ENCODE measurements around the gene C16orf92. TPM values are rescaled to one million over a fixed set of nuclear protein-coding genes. Genes with fewer than 3 reads are reported as not detected.
A peak's percentile ranks its signal among the peaks of the same experiment; 100 is the strongest.

Gene C16orf92
- total and polyA plus RNA-seq, 2 donors (not counting 3 experiments of a cell fraction or from before 2014, with no cell fraction given) = not detected

GRCh38 chr16:29996766-29997250 is 26.2 kb upstream of the C16orf92 start:
- Histone ChIP-seq H2AFZ (ENCODE audit: low read depth, low read length) (peak overlapping the region; percentile 59), H3K79me2 (ENCODE audit: control insufficient read depth, insufficient read depth, low read length) (peaks cover 7% of the 10 kb centered on the region), H3K4me2 (ENCODE audit: insufficient read depth, low read length) (peak overlapping the region; percentile 84), H3K9ac (replicated peaks; ENCODE audit: extremely low read depth, insufficient read depth, low read length) (peak overlapping the region; percentile 81), H4K20me1 (replicated peaks; ENCODE audit: control insufficient read depth, extremely low read depth, insufficient read depth, low read length) (no peaks in the 10 kb centered on the region), H3K9me1 (replicated peaks; ENCODE audit: control insufficient read depth, extremely low read depth, insufficient read depth, low read length) (no peaks in the 10 kb centered on the region), H3K9me3 (replicated peaks; ENCODE audit: control insufficient read depth, insufficient read depth, low read length) (no peaks in the 10 kb centered on the region), H3K4me1 (ENCODE audit: control insufficient read depth, extremely low read depth, insufficient read depth, low read length) (peaks cover 22% of the 10 kb centered on the region), H3K4me3 (replicated peaks in 1 of 3; ENCODE audit: insufficient read depth in 1 of 3, low read depth in 1 of 3, low read length in 3 of 3) (peak overlapping the region; percentile 70 to 81 (median 73)), H3K36me3 (ENCODE audit: control insufficient read depth in 2 of 2, extremely low read depth in 1 of 2, insufficient read depth in 2 of 2, low read length in 2 of 2) (peaks cover 6 to 18% of the 10 kb centered on the region in 2 experiments), H3K27me3 (ENCODE audit: control insufficient read depth in 2 of 2, insufficient read depth in 2 of 2, low read length in 2 of 2) (no peaks in the 10 kb centered on the region), H3K27ac (ENCODE audit: insufficient read depth, low read depth, low read length) (no peak overlapping the region)
- POLR2A ChIA-PET = no interaction called here
- CTCF ChIA-PET = interaction anchor here (0.9 to 1.6 kb wide), 3 partner anchors 9 to 23 kb away, joined by 3 to 5 read pairs (median 4); partner anchors contain the start of gene TAOK2
- dilution Hi-C loops (cut with MboI; ENCODE audit: extremely low pct_ligation_motif_present, low sequenced_read_pairs) = loop anchor here (10.0 kb wide), 1 partner anchor 192 kb away; the partner anchor contains the start of gene MAZ
- FAIRE-seq (peak; percentile 74), DNase-seq (ENCODE audit: low read depth, low spot score) (peak; percentile 28)
- TF ChIP-seq POLR2A (IDR thresholded peaks at IDR 0.05; ENCODE audit: low read depth, low read length) (no peak), GATA2 (IDR thresholded peaks at IDR 0.05; ENCODE audit: insufficient read depth, insufficient read length, low read depth, low read length) (no peak), POLR2AphosphoS5 (IDR thresholded peaks at IDR 0.05; ENCODE audit: insufficient read depth, low read depth, low read length) (no peak), MYC (IDR thresholded peaks at IDR 0.05; ENCODE audit: low read depth, low read length) (no peak), FOS (IDR thresholded peaks at IDR 0.05; ENCODE audit: borderline replicate concordance, insufficient read depth, low read length) (no peak), JUN (IDR thresholded peaks at IDR 0.05; ENCODE audit: borderline replicate concordance, insufficient read depth, insufficient read length, low read depth) (no peak), EZH2 (IDR thresholded peaks at IDR 0.05; ENCODE audit: borderline replicate concordance, low read depth, low read length, severe bottlenecking) (no peak)
- TF ChIP-seq, protein P1, sequence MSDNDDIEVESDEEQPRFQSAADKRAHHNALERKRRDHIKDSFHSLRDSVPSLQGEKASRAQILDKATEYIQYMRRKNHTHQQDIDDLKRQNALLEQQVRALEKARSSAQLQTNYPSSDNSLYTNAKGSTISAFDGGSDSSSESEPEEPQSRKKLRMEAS (IDR thresholded peaks at IDR 0.05; ENCODE audit: insufficient read depth, insufficient read length) = no peak
- TF ChIP-seq, protein P2, sequence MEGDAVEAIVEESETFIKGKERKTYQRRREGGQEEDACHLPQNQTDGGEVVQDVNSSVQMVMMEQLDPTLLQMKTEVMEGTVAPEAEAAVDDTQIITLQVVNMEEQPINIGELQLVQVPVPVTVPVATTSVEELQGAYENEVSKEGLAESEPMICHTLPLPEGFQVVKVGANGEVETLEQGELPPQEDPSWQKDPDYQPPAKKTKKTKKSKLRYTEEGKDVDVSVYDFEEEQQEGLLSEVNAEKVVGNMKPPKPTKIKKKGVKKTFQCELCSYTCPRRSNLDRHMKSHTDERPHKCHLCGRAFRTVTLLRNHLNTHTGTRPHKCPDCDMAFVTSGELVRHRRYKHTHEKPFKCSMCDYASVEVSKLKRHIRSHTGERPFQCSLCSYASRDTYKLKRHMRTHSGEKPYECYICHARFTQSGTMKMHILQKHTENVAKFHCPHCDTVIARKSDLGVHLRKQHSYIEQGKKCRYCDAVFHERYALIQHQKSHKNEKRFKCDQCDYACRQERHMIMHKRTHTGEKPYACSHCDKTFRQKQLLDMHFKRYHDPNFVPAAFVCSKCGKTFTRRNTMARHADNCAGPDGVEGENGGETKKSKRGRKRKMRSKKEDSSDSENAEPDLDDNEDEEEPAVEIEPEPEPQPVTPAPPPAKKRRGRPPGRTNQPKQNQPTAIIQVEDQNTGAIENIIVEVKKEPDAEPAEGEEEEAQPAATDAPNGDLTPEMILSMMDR (IDR thresholded peaks at IDR 0.05; ENCODE audit: extremely low read depth in 1 of 2, insufficient read depth in 1 of 2, low read depth in 1 of 2, low read length in 2 of 2) = no peak
- BruUV-seq (replicated peaks) = no TSS peak
- intact Hi-C loops (cut with micrococcal nuclease) = loop anchor here (1.0 to 2.0 kb wide), 4 partner anchors 8 to 186 kb away; partner anchors contain the start of genes CDIPT and TAOK2

Data from endothelial cell of umbilical vein (primary cell).